Keratinocyte (primary cell): ENCODE data around the gene NADSYN1. TPM values are rescaled to one million over a fixed set of nuclear protein-coding genes. Genes with fewer than 3 reads are reported as not detected.
A peak's percentile ranks its signal among the peaks of the same experiment; 100 is the strongest.

Experiments
- DNase-seq: peaks from one replicate; pipeline ENCODE4 v3.0.0-alpha.2; 2011; ENCODE audit warnings: low read depth, missing footprints, low spot score
- FAIRE-seq: peaks from 2 replicates; lab custom pipeline; 2011; peaks lifted over from hg19 to GRCh38; lab: Jason Lieb, UNC
- H2AFZ ChIP-seq: 2 replicates; pipeline ENCODE4 v1.6.0; 2012; ENCODE audit warnings: low read length, control low read depth, inconsistent platforms; ENCODE audit not compliant: control insufficient read depth
- H3K27ac ChIP-seq: 2 replicates; pipeline ENCODE4 v1.5.1; 2011; ENCODE audit warnings: low read length; ENCODE audit not compliant: control insufficient read depth, insufficient read depth
- H3K27me3 ChIP-seq: 3 replicates; pipeline ENCODE4 v1.6.0; 2011; ENCODE audit warnings: low read length; ENCODE audit not compliant: control insufficient read depth, insufficient read depth; ENCODE audit errors: extremely low read depth
- H3K36me3 ChIP-seq, 2 experiments: 2 replicates in 1 of 2; 3 replicates in 1 of 2; pipeline ENCODE4 v1.5.1; 2011; ENCODE audit warnings: low read length in 2 of 2, mild to moderate bottlenecking in 1 of 2; ENCODE audit not compliant: control insufficient read depth in 2 of 2, insufficient read depth in 2 of 2; ENCODE audit errors: extremely low read depth in 1 of 2
- H3K4me1 ChIP-seq: 3 replicates; pipeline ENCODE4 v1.5.1; 2011; ENCODE audit warnings: low read length; ENCODE audit not compliant: control insufficient read depth, insufficient read depth; ENCODE audit errors: extremely low read depth
- H3K4me2 ChIP-seq: 3 replicates; pipeline ENCODE4 v1.6.0; 2011; ENCODE audit warnings: low read depth, low read length; ENCODE audit not compliant: control insufficient read depth, insufficient read depth; ENCODE audit errors: extremely low read depth
- H3K4me3 ChIP-seq, 3 experiments: fragments of 200-600 bp in 1 of 3; sonication (generic) in 1 of 3; 2 replicates in 2 of 3; 3 replicates in 1 of 3; pipeline ENCODE4 v1.5.1; 2011 to 2016; ENCODE audit warnings: low read length in 3 of 3, mild to moderate bottlenecking in 3 of 3, control low read depth in 2 of 3, inconsistent platforms in 1 of 3, low read depth in 1 of 3, mixed read lengths in 1 of 3, mixed run types in 1 of 3, moderate library complexity in 1 of 3; ENCODE audit not compliant: control insufficient read depth in 2 of 3, insufficient read depth in 2 of 3; ENCODE audit errors: extremely low read depth in 1 of 3
- H3K79me2 ChIP-seq: 2 replicates; pipeline ENCODE4 v1.6.0; 2012; ENCODE audit warnings: low read length; ENCODE audit not compliant: control insufficient read depth, insufficient read depth
- H3K9ac ChIP-seq: 3 replicates; pipeline ENCODE4 v1.6.0; 2011; ENCODE audit warnings: low read length; ENCODE audit not compliant: control insufficient read depth, insufficient read depth; ENCODE audit errors: extremely low read depth
- H3K9me1 ChIP-seq: 3 replicates; pipeline ENCODE4 v1.6.0; 2011; ENCODE audit warnings: low read length; ENCODE audit not compliant: control insufficient read depth, insufficient read depth; ENCODE audit errors: extremely low read depth
- H3K9me3 ChIP-seq: 2 replicates; pipeline ENCODE4 v1.5.1; 2012; ENCODE audit warnings: low read depth, low read length; ENCODE audit not compliant: control insufficient read depth
- H4K20me1 ChIP-seq: 3 replicates; pipeline ENCODE4 v1.6.0; 2011; ENCODE audit warnings: low read length; ENCODE audit not compliant: control insufficient read depth, insufficient read depth; ENCODE audit errors: extremely low read depth
- EZH2 ChIP-seq: IDR thresholded peaks from one replicate; pipeline ENCODE4 v1.6.1; 2012; ENCODE audit warnings: inconsistent platforms, mild to moderate bottlenecking, low read length, moderate library complexity
- dilution Hi-C: fragments of 300-500 bp; cut with MboI; formaldehyde crosslinking; loops from one replicate; pipeline ENCODE4 v1.7.0; 2020; ENCODE audit warnings: low sequenced_read_pairs; ENCODE audit not compliant: extremely low pct_ligation_motif_present
- polyA plus RNA-seq, 5 experiments: library from polyadenylated mRNA; depleted of rRNA in 3 of 5; stranded (reverse) in 3 of 5; stranded (forward) in 1 of 5; unstranded in 1 of 5; fragments of >200 nt; gene quantifications; 1 replicate in 1 of 5; 2 replicates in 3 of 5; 3 replicates in 1 of 5; pipeline versions ENCODE4 v1.2.1 to v1.2.3, GENCODE V29; 2011 to 2012; ENCODE audit warnings: missing spikeins in 2 of 5, low read depth in 1 of 5, low replicate concordance in 1 of 5
- TF ChIP-seq, protein P1 (sequence below), 3 experiments: IDR thresholded peaks in 1 of 3; conservative IDR thresholded peaks in 1 of 3; optimal IDR thresholded peaks in 1 of 3; 2 replicates in 2 of 3; 3 replicates in 1 of 3; pipeline versions ENCODE3 to v1.5.1; 2011; ENCODE audit warnings: low read length in 3 of 3, mild to moderate bottlenecking in 3 of 3, moderate library complexity in 2 of 3, control low read depth in 1 of 3, inconsistent platforms in 1 of 3; ENCODE audit not compliant: insufficient read depth in 2 of 3; ENCODE audit errors: extremely low read depth in 1 of 3

Gene NADSYN1
- polyA plus RNA-seq, 1 donor (not counting 4 experiments of a cell fraction or from before 2014, with no cell fraction given), result 51.5 TPM

DNA sequence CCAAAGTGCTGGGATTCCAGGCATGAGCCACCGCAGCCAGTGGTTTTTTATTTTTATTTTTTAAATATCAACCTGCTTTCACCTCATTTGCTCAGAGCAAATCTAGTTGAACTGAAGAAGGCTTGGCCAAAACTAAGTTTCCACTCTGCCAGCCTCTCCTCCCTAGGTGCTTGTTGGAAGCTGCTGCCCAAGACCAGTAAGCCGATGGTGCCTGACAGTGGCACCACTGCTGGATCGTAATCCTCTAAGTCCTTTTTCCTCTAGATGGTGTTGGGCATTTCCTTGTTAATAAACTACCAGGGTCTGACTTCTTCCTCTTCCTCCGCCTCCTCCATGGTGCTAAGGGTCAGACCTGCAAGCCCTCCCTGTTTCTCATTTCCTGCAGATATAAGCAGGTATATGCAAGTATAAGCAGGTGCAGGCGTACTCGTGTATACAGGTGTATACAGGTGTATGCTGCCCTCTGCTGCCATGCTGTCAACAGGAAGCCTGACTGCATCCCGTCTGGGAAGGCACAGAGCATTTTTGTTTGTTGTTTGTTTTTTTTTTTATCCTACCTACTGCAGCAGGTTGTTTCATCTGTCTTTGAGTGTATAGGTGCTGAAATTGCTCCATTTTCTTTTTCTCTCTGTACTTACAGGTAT, 1.6 kb downstream of the NADSYN1 start:
- Histone ChIP-seq H3K79me2 (peaks cover 17% of the 10 kb centered on the region), H3K9me1 (peaks cover 2% of the 10 kb centered on the region), H3K4me2 (no peak overlapping the region), H3K4me1 (peaks cover 30% of the 10 kb centered on the region), H3K9me3 (no peaks in the 10 kb centered on the region), H3K36me3 (peaks cover 30% of the 10 kb centered on the region in 2 experiments), H3K27me3 (no peaks in the 10 kb centered on the region), H4K20me1 (no peaks in the 10 kb centered on the region), H3K4me3 (no peak overlapping the region), H3K9ac (no peak overlapping the region), H2AFZ (no peak overlapping the region), H3K27ac (no peak overlapping the region)
- DNase-seq (no peak), FAIRE-seq (no peak)
- dilution Hi-C loops, result no loop called here
- no peak for TF ChIP-seq EZH2
- TF ChIP-seq, protein P1, sequence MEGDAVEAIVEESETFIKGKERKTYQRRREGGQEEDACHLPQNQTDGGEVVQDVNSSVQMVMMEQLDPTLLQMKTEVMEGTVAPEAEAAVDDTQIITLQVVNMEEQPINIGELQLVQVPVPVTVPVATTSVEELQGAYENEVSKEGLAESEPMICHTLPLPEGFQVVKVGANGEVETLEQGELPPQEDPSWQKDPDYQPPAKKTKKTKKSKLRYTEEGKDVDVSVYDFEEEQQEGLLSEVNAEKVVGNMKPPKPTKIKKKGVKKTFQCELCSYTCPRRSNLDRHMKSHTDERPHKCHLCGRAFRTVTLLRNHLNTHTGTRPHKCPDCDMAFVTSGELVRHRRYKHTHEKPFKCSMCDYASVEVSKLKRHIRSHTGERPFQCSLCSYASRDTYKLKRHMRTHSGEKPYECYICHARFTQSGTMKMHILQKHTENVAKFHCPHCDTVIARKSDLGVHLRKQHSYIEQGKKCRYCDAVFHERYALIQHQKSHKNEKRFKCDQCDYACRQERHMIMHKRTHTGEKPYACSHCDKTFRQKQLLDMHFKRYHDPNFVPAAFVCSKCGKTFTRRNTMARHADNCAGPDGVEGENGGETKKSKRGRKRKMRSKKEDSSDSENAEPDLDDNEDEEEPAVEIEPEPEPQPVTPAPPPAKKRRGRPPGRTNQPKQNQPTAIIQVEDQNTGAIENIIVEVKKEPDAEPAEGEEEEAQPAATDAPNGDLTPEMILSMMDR (optimal IDR thresholded peaks at IDR 0.05 in 1 of 3, IDR thresholded peaks at IDR 0.05 in 1 of 3, conservative IDR thresholded peaks at IDR 0.05 in 1 of 3; ENCODE audit: extremely low read depth in 1 of 3, insufficient read depth in 2 of 3, low read length in 3 of 3), result peak; percentile 40 to 77 (median 42)

- Histone ChIP-seq H3K4me3 (no peak overlapping the region), H3K27ac (no peak overlapping the region), H3K9ac (no peak overlapping the region), H3K79me2 (peaks cover 19% of the 10 kb centered on the region), H4K20me1 (no peaks in the 10 kb centered on the region), H3K9me1 (no peaks in the 10 kb centered on the region), H3K4me1 (peaks cover 27% of the 10 kb centered on the region), H3K9me3 (no peaks in the 10 kb centered on the region), H2AFZ (no peak overlapping the region), H3K4me2 (no peak overlapping the region), H3K27me3 (no peaks in the 10 kb centered on the region), H3K36me3 (peaks cover 36 to 42% of the 10 kb centered on the region in 2 experiments)
- dilution Hi-C loops, result no loop called here
- no peak for DNase-seq
- no peak for FAIRE-seq
- TF ChIP-seq EZH2, result no peak
- TF ChIP-seq, protein P1 (optimal IDR thresholded peaks at IDR 0.05 in 1 of 3, IDR thresholded peaks at IDR 0.05 in 1 of 3, conservative IDR thresholded peaks at IDR 0.05 in 1 of 3; ENCODE audit: extremely low read depth in 1 of 3, insufficient read depth in 2 of 3, low read length in 3 of 3), result no peak
Observed at GRCh38 chr11:71456294-71456693, 3.3 kb downstream of the NADSYN1 start.
